ENCODE data around the gene GAS7. TPM values are rescaled to one million over a fixed set of nuclear protein-coding genes. Genes with fewer than 3 reads are reported as not detected.

Gene GAS7
- total and polyA plus RNA-seq, 10 of the 15 experiments (the other 5 are each of a cell fraction or from before 2014, with no cell fraction given) = 2.3 to 53.4 (median 24.0) TPM

- TF ChIP-seq MLLT1 (IDR thresholded peaks at IDR 0.05) = no peak
- TF ChIP-seq REST (IDR thresholded peaks at IDR 0.05; ENCODE audit: low read depth, low read length) = no peak
- no peak for TF ChIP-seq SIN3A (IDR thresholded peaks at IDR 0.05; ENCODE audit: low read depth, low read length)
- TF ChIP-seq CREB1 (IDR thresholded peaks at IDR 0.05; ENCODE audit: low read depth) = no peak
- no peak for TF ChIP-seq SMAD1 (IDR thresholded peaks at IDR 0.05; ENCODE audit: low read depth, partially characterized antibody)
- no peak for TF ChIP-seq MXI1 (IDR thresholded peaks at IDR 0.05; ENCODE audit: low read depth, low read length)
- no peak for TF ChIP-seq ASH2L (IDR thresholded peaks at IDR 0.05; ENCODE audit: borderline replicate concordance, low read depth)
These were observed 126.3 kb downstream of the GAS7 start (continued) for GRCh38 chr17:10072086-10072485.

DNA sequence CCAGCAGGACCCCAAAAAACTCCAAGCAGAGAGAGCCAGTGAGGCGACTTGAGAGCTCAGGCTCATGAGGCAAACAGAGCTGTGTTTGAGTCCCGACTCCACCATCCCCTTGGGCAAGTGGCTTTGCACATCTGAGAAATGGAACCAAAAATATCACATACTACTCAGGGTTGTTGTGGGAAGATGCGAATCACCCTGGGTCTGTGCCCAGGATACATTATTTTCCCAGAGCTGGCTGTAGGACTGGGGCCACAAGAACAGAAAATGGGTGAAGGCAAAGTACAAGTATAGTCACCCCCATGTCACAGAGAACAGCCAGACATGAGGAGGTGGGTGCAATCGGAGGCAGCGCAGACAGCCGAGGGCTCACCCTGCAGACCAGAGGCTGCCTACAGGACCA is 127.3 kb downstream of the GAS7 start:
- Histone ChIP-seq H2AFZ (ENCODE audit: control insufficient read depth, low read depth, low read length) (no peak overlapping the region), H3K9ac (ENCODE audit: control insufficient read depth, insufficient read depth, low read length) (no peak overlapping the region), H3K79me2 (ENCODE audit: control insufficient read depth, insufficient read depth, low read length) (no peaks in the 10 kb centered on the region), H3K4me2 (ENCODE audit: control insufficient read depth, insufficient read depth) (no peak overlapping the region), H3K4me1 (ENCODE audit: control insufficient read depth, insufficient read depth, low read length) (peaks cover 9% of the 10 kb centered on the region), H3K36me3 (ENCODE audit: control insufficient read depth in 2 of 2, insufficient read depth in 2 of 2, low read length in 1 of 2) (no peaks in the 10 kb centered on the region), H3K4me3 (no peak overlapping the region), H3K27me3 (replicated peaks in 1 of 2; ENCODE audit: control insufficient read depth in 2 of 2, insufficient read depth in 2 of 2, low read length in 1 of 2) (no peaks in the 10 kb centered on the region), H3K9me3 (replicated peaks; ENCODE audit: control insufficient read depth, insufficient read depth, low read length) (no peaks in the 10 kb centered on the region), H3K27ac (ENCODE audit: control insufficient read depth, insufficient read depth) (no peak overlapping the region), H4K20me1 (ENCODE audit: control insufficient read depth, insufficient read depth) (no peaks in the 10 kb centered on the region)
- ChIA-PET RAD21 (ENCODE audit: unreplicated experiment) (interaction anchor here (0.7 kb wide), 1 partner anchor 19 kb away, joined by 3 read pairs; no protein-coding TSS in a partner anchor), SMC1A (ENCODE audit: uncharacterized antibody, unreplicated experiment) (no interaction called here), CTCF (interaction anchor here (0.6 to 0.7 kb wide), 2 partner anchors 28 to 829 kb away, joined by 3 read pairs; no protein-coding TSS in a partner anchor), POLR2A (no interaction called here)
- WGBS (ENCODE audit: insufficient coverage, insufficient replicate concordance, low lambda C conversion rate, missing lambda C conversion rate) = 77% methylated on average over 6 of the region's 6 CpGs
- ATAC-seq = no peak
- DNase-seq (ENCODE audit: low read depth, low spot score) = no peak
- in situ Hi-C loops (cut with MboI) (no loop called here), intact Hi-C loops (cut with micrococcal nuclease; ENCODE audit: unreplicated experiment) (no loop called here)
- FAIRE-seq = no peak
- BruUV-seq (replicated peaks) = no TSS peak
- TF ChIP-seq CREB1 (IDR thresholded peaks at IDR 0.05; ENCODE audit: low read depth) (no peak), TBL1XR1 (IDR thresholded peaks at IDR 0.05; ENCODE audit: low read depth, low read length) (no peak), YY1 (IDR thresholded peaks at IDR 0.05; ENCODE audit: low read depth, low read length) (no peak), CBFB (IDR thresholded peaks at IDR 0.05; ENCODE audit: low read depth) (no peak)
- TF ChIP-seq, protein P1, sequence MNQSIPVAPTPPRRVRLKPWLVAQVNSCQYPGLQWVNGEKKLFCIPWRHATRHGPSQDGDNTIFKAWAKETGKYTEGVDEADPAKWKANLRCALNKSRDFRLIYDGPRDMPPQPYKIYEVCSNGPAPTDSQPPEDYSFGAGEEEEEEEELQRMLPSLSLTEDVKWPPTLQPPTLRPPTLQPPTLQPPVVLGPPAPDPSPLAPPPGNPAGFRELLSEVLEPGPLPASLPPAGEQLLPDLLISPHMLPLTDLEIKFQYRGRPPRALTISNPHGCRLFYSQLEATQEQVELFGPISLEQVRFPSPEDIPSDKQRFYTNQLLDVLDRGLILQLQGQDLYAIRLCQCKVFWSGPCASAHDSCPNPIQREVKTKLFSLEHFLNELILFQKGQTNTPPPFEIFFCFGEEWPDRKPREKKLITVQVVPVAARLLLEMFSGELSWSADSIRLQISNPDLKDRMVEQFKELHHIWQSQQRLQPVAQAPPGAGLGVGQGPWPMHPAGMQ (IDR thresholded peaks at IDR 0.05; ENCODE audit: borderline replicate concordance) = no peak
- TF ChIP-seq, protein P2, sequence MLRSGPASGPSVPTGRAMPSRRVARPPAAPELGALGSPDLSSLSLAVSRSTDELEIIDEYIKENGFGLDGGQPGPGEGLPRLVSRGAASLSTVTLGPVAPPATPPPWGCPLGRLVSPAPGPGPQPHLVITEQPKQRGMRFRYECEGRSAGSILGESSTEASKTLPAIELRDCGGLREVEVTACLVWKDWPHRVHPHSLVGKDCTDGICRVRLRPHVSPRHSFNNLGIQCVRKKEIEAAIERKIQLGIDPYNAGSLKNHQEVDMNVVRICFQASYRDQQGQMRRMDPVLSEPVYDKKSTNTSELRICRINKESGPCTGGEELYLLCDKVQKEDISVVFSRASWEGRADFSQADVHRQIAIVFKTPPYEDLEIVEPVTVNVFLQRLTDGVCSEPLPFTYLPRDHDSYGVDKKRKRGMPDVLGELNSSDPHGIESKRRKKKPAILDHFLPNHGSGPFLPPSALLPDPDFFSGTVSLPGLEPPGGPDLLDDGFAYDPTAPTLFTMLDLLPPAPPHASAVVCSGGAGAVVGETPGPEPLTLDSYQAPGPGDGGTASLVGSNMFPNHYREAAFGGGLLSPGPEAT (IDR thresholded peaks at IDR 0.05; ENCODE audit: low read depth) = no peak
